ENCODE results near the gene ZNF638.

- TF ChIP-seq, protein P1, sequence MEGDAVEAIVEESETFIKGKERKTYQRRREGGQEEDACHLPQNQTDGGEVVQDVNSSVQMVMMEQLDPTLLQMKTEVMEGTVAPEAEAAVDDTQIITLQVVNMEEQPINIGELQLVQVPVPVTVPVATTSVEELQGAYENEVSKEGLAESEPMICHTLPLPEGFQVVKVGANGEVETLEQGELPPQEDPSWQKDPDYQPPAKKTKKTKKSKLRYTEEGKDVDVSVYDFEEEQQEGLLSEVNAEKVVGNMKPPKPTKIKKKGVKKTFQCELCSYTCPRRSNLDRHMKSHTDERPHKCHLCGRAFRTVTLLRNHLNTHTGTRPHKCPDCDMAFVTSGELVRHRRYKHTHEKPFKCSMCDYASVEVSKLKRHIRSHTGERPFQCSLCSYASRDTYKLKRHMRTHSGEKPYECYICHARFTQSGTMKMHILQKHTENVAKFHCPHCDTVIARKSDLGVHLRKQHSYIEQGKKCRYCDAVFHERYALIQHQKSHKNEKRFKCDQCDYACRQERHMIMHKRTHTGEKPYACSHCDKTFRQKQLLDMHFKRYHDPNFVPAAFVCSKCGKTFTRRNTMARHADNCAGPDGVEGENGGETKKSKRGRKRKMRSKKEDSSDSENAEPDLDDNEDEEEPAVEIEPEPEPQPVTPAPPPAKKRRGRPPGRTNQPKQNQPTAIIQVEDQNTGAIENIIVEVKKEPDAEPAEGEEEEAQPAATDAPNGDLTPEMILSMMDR (IDR thresholded peaks at IDR 0.05), result no peak
- TF ChIP-seq POLR2A (IDR thresholded peaks at IDR 0.05), result no peak
Measured at GRCh38 chr2:71474116-71474743, 142.6 kb downstream of the ZNF638 start.

Data from right lobe of liver (tissue), 4 donors.